Prostate gland (tissue), 2 donors: ENCODE measurements around the gene NTNG2.

ENCODE experiments used
- CTCF ChIP-seq, 4 experiments: fragments of 200-600 bp in 2 of 4; fragments of 450-650 bp in 2 of 4; sonication (generic) in 2 of 4; IDR thresholded peaks; 1 replicate in 3 of 4; 2 replicates in 1 of 4; pipeline ENCODE4 v1.5.1; 2016 to 2019; ENCODE audit warnings: antibody characterized with exemption in 4 of 4, mild to moderate bottlenecking in 2 of 4, moderate library complexity in 2 of 4
- POLR2AphosphoS5 ChIP-seq: sonication (generic); formaldehyde crosslinking; IDR thresholded peaks from one replicate; pipeline ENCODE4 v1.6.1; 2017; ENCODE audit warnings: antibody characterized with exemption

- TF ChIP-seq CTCF (IDR thresholded peaks at IDR 0.05) = peak in 2 of 4 experiments; percentile 9
- TF ChIP-seq POLR2AphosphoS5 = no peak
Observed at GRCh38 chr9:132166599-132166998, 4.7 kb downstream of the NTNG2 start.
